ENCODE results near the gene BMP7. TPM values are rescaled to one million over a fixed set of nuclear protein-coding genes. Genes with fewer than 3 reads are reported as not detected.

Gene BMP7
- total and polyA plus RNA-seq, 9 donors: 0.07 to 19.4 (median 0.83) TPM

GRCh38 chr20:57214427-57214826 is 52.0 kb downstream of the BMP7 start:
- Histone ChIP-seq H3K27ac (no peak overlapping the region), H3K36me3 (no peaks in the 10 kb centered on the region), H3K4me1 (ENCODE audit: insufficient read depth) (no peaks in the 10 kb centered on the region), H3K27me3 (no peaks in the 10 kb centered on the region), H3K4me3 (no peak overlapping the region), H3K9me3 (no peaks in the 10 kb centered on the region)
- DNase-seq: no peak
- intact Hi-C loops (cut with DNase I): no loop called here
- 87 to 88% (median 87%) methylated on average over 8 of the region's 8 CpGs for WGBS, 3 donors
- no peak for TF ChIP-seq CTCF (IDR thresholded peaks at IDR 0.05)
- no peak for TF ChIP-seq EP300 (IDR thresholded peaks at IDR 0.05)
- TF ChIP-seq POLR2A (IDR thresholded peaks at IDR 0.05): no peak

- Histone ChIP-seq H3K36me3 (no peaks in the 10 kb centered on the region), H3K27ac (no peak overlapping the region)
- 87 to 92% (median 90%) methylated on average over 8 of the region's 8 CpGs for WGBS, 3 donors
These were observed 52.5 kb downstream of the BMP7 start for GRCh38 chr20:57213924-57214323.

GRCh38 chr20:57213291-57213690 is 53.1 kb downstream of the BMP7 start:
- Histone ChIP-seq H3K27me3 (no peaks in the 10 kb centered on the region), H3K27ac (no peak overlapping the region), H3K36me3 (no peaks in the 10 kb centered on the region), H3K9me3 (no peaks in the 10 kb centered on the region), H3K4me1 (ENCODE audit: insufficient read depth) (no peaks in the 10 kb centered on the region), H3K4me3 (no peak overlapping the region)
- TF ChIP-seq EP300 (IDR thresholded peaks at IDR 0.05) (no peak), CTCF (IDR thresholded peaks at IDR 0.05) (no peak), POLR2A (IDR thresholded peaks at IDR 0.05) (no peak)
- 93 to 96% (median 94%) methylated on average over 6 of the region's 6 CpGs for WGBS, 3 donors
- DNase-seq: no peak
- intact Hi-C loops (cut with DNase I): no loop called here

More at GRCh38 chr20:57213924-57214323, 52.5 kb downstream of the BMP7 start:
- no peak for TF ChIP-seq EP300 (IDR thresholded peaks at IDR 0.05)
- no peak for TF ChIP-seq POLR2A (IDR thresholded peaks at IDR 0.05)
- no peak for TF ChIP-seq CTCF (IDR thresholded peaks at IDR 0.05)
- H3K27me3 ChIP-seq: no peaks in the 10 kb centered on the region
- H3K9me3 ChIP-seq: no peaks in the 10 kb centered on the region
- H3K4me1 ChIP-seq (ENCODE audit: insufficient read depth): no peaks in the 10 kb centered on the region
- intact Hi-C loops (cut with DNase I): no loop called here
- no peak for DNase-seq
- H3K4me3 ChIP-seq: no peak overlapping the region

- intact Hi-C loops (cut with DNase I): no loop called here
- H3K9me3 ChIP-seq: no peaks in the 10 kb centered on the region
- H3K4me3 ChIP-seq: no peak overlapping the region
- no peaks in the 10 kb centered on the region for H3K4me1 ChIP-seq (ENCODE audit: insufficient read depth)
- 19 to 22% (median 19%) methylated on average over 23 of the region's 23 CpGs for WGBS, 3 donors
- no peak for TF ChIP-seq POLR2A (IDR thresholded peaks at IDR 0.05)
- TF ChIP-seq CTCF (IDR thresholded peaks at IDR 0.05): no peak
- no peak for TF ChIP-seq EP300 (IDR thresholded peaks at IDR 0.05)
- H3K27ac ChIP-seq: no peak overlapping the region
- peak; percentile 24 to 67 (median 42) for DNase-seq
- H3K36me3 ChIP-seq: no peaks in the 10 kb centered on the region
- no peaks in the 10 kb centered on the region for H3K27me3 ChIP-seq
These were observed 53.7 kb downstream of the BMP7 start for GRCh38 chr20:57212534-57213276.
